Stimulated activated CD4-positive, alpha-beta T cell treated with anti-CD3 and anti-CD28 coated beads, Interleukin-2, amount 100 ng/mL, for 4 hours (primary cell): ENCODE data around the gene INPP5A.
"Not testable (repeated sequence)": the region's sequence is repeated elsewhere in the genome, so short reads cannot be mapped to it uniquely, and the experiment has no call there.

ENCODE experiments used
- DNase-seq: peaks from one replicate; pipeline ENCODE4 v3.0.0-alpha.2; 2020; ENCODE audit warnings: low read depth

The INPP5A gene

GRCh38 chr10:132765435-132765834 is 227.8 kb downstream of the INPP5A start:
- no peak for DNase-seq

- no peak for DNase-seq
Observed at GRCh38 chr10:132766291-132766690, 228.7 kb downstream of the INPP5A start.

- no peak for DNase-seq
Observed at GRCh38 chr10:132768346-132769248, 231.0 kb downstream of the INPP5A start.

GRCh38 chr10:132770061-132771021 is 232.8 kb downstream of the INPP5A start:
- DNase-seq = no peak

- DNase-seq = not testable (repeated sequence)
Observed at GRCh38 chr10:132772816-132773215, 235.2 kb downstream of the INPP5A start.

- DNase-seq = no peak
Observed at GRCh38 chr10:132774181-132774901, 236.8 kb downstream of the INPP5A start.

GRCh38 chr10:132774902-132775863 is 237.6 kb downstream of the INPP5A start:
- DNase-seq = no peak

- DNase-seq = no peak
Observed at GRCh38 chr10:132776186-132776585, 238.6 kb downstream of the INPP5A start.

GRCh38 chr10:132776821-132777220 is 239.2 kb downstream of the INPP5A start:
- no peak for DNase-seq

GRCh38 chr10:132777441-132777840 is 239.9 kb downstream of the INPP5A start:
- DNase-seq = no peak

- DNase-seq = no peak
Observed at GRCh38 chr10:132779549-132780294, 242.1 kb downstream of the INPP5A start.

- no peak for DNase-seq
Observed at GRCh38 chr10:132780356-132780755, 242.8 kb downstream of the INPP5A start.

- no peak for DNase-seq
Observed at GRCh38 chr10:132781556-132781955, 244.0 kb downstream of the INPP5A start.

- DNase-seq = no peak
Observed at GRCh38 chr10:132783165-132783939, 245.8 kb downstream of the INPP5A start.

- no peak for DNase-seq
Observed at GRCh38 chr10:132783940-132784865, 246.6 kb downstream of the INPP5A start.

GRCh38 chr10:132784866-132785722 is 247.5 kb downstream of the INPP5A start:
- no peak for DNase-seq
